ENCODE data around the gene PFKL. TPM values are rescaled to one million over a fixed set of nuclear protein-coding genes. Genes with fewer than 3 reads are reported as not detected.
A peak's percentile ranks its signal among the peaks of the same experiment; 100 is the strongest.

The PFKL gene
- total RNA-seq, 2 experiments from 2014 or later: 218 to 221 TPM

DNA sequence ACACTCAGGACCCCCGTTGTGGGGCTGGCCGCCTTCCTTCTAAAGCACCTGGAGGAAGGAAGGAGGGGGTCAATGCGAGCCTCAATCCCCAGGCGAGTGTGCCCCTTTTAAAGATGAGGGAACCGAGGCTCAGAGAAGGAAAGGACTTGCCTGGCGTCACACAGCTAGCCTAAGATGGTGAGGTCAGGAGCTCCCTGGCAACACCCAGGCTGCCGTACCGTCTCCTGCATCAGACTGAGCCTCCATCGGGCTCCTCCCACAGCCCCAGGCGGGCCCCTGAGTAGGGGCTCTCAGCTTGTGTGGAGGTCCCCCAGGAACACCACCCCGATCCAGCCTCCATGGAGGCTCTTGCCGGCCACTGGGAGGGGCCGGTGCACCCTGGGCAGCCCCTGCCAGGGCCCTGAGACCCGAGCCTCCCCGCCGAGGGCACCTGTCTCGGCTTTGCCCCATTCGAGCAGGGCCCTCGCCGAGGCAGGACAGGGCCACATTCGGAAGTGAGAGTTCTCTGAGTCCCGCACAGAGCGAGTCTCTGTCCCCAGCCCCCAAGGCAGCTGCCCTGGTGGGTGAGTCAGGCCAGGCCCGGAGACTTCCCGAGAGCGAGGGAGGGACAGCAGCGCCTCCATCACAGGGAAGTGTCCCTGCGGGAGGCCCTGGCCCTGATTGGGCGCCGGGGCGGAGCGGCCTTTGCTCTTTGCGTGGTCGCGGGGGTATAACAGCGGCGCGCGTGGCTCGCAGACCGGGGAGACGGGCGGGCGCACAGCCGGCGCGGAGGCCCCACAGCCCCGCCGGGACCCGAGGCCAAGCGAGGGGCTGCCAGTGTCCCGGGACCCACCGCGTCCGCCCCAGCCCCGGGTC lies 14.5 kb upstream of the PFKL start, which contains the start of gene AIRE:
TSS of gene AIRE (plus strand) at position 739 of the 855 bp plus-strand sequence. CDS start 131 bp downstream, outside the sequence.
- ChIA-PET CTCF (no interaction called here), POLR2A (no interaction called here)
- H3K9me3 Mint-ChIP-seq: no peaks in the 10 kb centered on the region
- H3K4me3 Mint-ChIP-seq: no peak within 1 kb of the TSS
- no peaks in the 10 kb centered on the region for H3K27me3 Mint-ChIP-seq
- H3K36me3 Mint-ChIP-seq (ENCODE audit: low read depth): no peaks in the 10 kb centered on the region
- H3K27ac Mint-ChIP-seq: no peak within 1 kb of the TSS
- H3K4me1 Mint-ChIP-seq: no peaks in the 10 kb centered on the region
- DNase-seq: no peak

DNA sequence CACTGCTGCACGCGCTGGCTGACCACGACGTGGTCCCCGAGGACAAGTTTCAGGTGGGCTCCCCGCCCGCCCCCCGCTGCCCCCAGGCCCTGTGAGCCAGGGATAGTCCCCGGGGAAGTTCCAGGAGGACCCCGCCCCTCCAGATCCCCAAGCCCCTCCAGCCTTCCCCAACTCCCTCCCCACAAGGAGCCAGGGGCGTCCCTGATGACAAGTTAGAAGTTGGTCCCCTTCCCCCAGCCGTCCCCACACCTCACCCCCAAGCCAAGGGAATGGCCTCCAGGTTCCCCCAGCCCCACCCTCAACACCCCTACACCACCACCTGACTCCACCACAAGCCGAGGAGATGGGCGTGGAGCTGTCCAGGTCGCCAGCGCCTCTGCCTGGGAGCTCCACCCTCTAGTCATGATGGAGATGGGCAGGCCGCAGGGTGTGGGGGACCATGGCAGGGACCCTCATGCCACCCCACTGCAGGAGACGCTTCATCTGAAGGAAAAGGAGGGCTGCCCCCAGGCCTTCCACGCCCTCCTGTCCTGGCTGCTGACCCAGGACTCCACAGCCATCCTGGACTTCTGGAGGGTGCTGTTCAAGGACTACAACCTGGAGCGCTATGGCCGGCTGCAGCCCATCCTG lies 13.7 kb upstream of the PFKL start:
- H3K4me3 Mint-ChIP-seq: no peak overlapping the region
- ChIA-PET CTCF (no interaction called here), POLR2A (interaction anchor here (1.2 to 1.7 kb wide), 2 partner anchors 10 to 15 kb away, joined by 3 to 4 read pairs; no protein-coding TSS in a partner anchor)
- no peaks in the 10 kb centered on the region for H3K9me3 Mint-ChIP-seq
- no peaks in the 10 kb centered on the region for H3K36me3 Mint-ChIP-seq (ENCODE audit: low read depth)
- no peaks in the 10 kb centered on the region for H3K27me3 Mint-ChIP-seq
- H3K27ac Mint-ChIP-seq: no peak overlapping the region
- H3K4me1 Mint-ChIP-seq: no peaks in the 10 kb centered on the region
- no peak for DNase-seq

DNA sequence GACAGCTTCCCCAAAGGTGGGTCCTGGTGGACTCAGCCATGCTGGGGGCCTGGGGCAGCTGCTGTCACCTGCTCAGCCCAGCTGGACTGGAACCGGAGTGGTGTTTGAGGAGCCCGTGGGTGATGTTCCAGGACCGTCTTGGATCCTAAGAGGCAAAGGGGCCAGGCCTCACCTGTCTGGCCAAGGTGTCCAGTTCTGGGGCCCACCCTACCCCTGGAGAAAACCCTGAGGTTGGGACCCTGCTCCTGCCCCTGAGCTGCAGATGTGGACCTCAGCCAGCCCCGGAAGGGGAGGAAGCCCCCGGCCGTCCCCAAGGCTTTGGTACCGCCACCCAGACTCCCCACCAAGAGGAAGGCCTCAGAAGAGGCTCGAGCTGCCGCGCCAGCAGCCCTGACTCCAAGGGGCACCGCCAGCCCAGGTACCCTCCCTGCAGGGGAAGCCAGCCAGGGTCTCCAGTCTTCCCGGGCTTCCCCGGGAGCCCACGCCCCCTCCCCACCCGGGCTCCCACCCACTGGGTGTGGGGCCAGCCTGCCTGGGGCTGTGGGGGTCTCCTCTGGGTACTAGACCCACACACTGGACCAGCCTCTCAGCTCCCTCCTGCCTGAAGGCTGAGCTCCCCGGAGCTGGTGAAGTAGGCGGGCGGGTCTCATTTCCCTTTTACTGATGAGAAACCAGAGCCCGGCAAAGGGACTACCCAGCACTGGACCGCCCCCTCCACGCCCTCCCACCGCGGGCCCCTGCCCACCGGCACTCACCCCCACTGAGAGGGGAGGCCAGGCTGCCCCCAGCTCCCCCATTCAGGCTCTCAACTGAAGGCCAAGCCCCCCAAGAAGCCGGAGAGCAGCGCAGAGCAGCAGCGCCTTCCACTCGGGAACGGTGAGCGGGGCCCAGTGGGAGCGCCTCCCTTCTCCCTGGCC lies 12.9 kb upstream of the PFKL start:
- no peak overlapping the region for H3K4me3 Mint-ChIP-seq
- no peaks in the 10 kb centered on the region for H3K27me3 Mint-ChIP-seq
- CTCF ChIA-PET: no interaction called here
- H3K9me3 Mint-ChIP-seq: no peaks in the 10 kb centered on the region
- no peak for DNase-seq
- no peaks in the 10 kb centered on the region for H3K36me3 Mint-ChIP-seq (ENCODE audit: low read depth)
- no peak overlapping the region for H3K27ac Mint-ChIP-seq
- H3K4me1 Mint-ChIP-seq: no peaks in the 10 kb centered on the region
- POLR2A ChIA-PET: interaction anchor here (1.2 to 1.7 kb wide), 2 partner anchors 9 to 14 kb away, joined by 3 to 4 read pairs; no protein-coding TSS in a partner anchor

DNA sequence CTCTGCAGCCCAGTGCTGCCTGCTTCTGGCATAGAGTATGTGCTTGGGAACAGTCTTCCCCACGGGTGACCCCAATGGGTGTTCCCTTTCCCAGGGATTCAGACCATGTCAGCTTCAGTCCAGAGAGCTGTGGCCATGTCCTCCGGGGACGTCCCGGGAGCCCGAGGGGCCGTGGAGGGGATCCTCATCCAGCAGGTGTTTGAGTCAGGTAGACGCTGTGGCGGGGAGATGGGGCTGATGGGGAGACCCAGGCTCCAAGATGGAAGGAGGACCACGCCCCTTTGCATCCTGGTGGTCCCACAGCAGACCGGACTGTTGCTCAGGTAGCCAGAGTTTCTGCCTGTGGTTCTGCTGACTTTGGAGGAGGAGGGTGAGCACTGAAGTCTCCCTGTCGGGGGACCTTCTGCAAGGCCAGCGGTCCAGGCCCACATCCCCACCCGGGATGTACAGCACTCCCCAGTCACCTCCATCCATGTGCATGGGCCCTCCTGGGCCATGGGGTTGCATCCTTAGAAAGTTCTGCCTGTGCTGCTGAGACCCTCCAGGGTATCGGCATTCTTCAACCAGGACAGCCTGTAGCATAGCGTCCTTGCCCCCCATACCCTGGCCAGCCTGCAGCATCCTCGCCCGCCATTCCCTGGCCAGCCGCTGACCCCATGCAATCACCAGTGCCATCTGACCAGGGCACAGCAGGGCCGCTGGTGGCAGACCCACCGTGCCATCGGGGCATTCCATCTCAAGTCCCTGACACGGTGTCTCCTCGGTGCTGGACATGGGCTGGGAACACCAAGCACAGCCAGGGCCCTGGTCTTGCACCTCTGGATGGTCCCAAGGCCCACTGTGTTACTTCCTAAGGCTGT lies 11.4 kb upstream of the PFKL start:
- Mint-ChIP-seq H3K27me3 (no peaks in the 10 kb centered on the region), H3K4me3 (no peak overlapping the region), H3K9me3 (no peaks in the 10 kb centered on the region), H3K36me3 (ENCODE audit: low read depth) (no peaks in the 10 kb centered on the region), H3K4me1 (peaks cover 6% of the 10 kb centered on the region), H3K27ac (no peak overlapping the region)
- no peak for DNase-seq
- ChIA-PET POLR2A (no interaction called here), CTCF (no interaction called here)

DNA sequence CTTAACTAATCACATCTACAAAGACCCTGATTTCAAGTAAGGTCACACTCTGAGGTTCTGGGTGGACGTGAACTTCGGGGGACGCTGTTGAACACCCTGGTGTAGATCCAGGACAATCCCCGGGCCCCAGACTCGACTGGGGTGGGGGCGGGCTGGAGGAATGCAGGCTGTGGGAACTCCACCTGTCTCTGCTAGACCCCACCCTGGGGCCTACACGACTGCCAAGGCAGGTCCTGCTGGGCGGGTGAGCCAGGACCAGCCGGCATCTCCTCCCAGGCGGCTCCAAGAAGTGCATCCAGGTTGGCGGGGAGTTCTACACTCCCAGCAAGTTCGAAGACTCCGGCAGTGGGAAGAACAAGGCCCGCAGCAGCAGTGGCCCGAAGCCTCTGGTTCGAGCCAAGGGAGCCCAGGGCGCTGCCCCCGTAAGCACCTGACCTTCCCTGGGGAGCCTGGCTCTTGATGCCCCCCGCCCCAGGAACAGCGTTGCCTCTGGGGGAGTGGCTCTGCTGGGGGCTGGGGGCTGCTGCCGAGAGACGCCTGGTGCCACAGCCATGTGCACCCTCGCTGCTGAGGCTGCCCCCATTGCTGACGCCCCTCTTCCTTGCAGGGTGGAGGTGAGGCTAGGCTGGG lies 10.4 kb upstream of the PFKL start:
- POLR2A ChIA-PET: no interaction called here
- Mint-ChIP-seq H3K4me3 (no peak overlapping the region), H3K27me3 (no peaks in the 10 kb centered on the region), H3K4me1 (peaks cover 8% of the 10 kb centered on the region), H3K36me3 (ENCODE audit: low read depth) (no peaks in the 10 kb centered on the region), H3K9me3 (no peaks in the 10 kb centered on the region), H3K27ac (no peak overlapping the region)
- no peak for DNase-seq
- CTCF ChIA-PET: no interaction called here

DNA sequence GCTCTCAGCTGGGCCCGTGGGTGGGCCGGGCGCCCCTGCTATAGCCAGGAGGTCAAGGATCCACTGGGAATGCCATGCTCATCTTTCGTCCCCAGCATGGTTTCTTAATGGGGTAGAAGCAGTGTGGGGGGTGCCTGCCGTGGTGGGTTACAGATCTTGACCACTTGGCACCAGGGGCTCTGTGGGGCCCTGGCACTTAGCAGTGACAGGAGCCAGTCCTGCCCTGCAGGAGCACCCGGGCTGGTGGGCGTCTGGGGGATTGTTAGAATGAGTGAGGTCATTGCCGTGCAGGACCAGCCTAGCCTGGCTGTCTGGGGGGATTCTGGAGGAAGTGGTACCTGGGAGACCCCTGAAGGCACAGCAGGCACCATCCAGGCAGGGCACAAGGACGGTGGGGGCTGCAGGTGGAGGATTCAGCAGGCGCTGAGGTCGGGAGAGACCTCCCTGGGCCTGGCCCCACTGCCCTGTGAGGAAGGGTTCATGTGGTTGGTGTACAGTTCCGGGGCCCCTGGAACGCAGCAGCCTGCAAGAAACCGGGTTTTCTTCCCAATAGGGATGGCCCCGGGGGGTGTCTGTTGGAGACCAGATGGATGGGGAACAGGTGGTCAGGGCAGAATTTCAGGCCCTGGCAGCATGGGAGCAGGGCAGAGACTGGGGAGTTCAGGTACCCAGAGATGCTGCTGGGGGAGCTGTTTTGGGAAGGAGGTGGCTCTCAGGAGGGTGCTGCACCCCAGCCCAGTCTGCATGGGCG lies 9.4 kb upstream of the PFKL start:
- Mint-ChIP-seq H3K27me3 (no peaks in the 10 kb centered on the region), H3K9me3 (no peaks in the 10 kb centered on the region), H3K4me1 (peaks cover 15% of the 10 kb centered on the region), H3K4me3 (no peak overlapping the region), H3K27ac (no peak overlapping the region), H3K36me3 (ENCODE audit: low read depth) (no peaks in the 10 kb centered on the region)
- CTCF ChIA-PET: no interaction called here
- POLR2A ChIA-PET: no interaction called here
- DNase-seq: no peak

DNA sequence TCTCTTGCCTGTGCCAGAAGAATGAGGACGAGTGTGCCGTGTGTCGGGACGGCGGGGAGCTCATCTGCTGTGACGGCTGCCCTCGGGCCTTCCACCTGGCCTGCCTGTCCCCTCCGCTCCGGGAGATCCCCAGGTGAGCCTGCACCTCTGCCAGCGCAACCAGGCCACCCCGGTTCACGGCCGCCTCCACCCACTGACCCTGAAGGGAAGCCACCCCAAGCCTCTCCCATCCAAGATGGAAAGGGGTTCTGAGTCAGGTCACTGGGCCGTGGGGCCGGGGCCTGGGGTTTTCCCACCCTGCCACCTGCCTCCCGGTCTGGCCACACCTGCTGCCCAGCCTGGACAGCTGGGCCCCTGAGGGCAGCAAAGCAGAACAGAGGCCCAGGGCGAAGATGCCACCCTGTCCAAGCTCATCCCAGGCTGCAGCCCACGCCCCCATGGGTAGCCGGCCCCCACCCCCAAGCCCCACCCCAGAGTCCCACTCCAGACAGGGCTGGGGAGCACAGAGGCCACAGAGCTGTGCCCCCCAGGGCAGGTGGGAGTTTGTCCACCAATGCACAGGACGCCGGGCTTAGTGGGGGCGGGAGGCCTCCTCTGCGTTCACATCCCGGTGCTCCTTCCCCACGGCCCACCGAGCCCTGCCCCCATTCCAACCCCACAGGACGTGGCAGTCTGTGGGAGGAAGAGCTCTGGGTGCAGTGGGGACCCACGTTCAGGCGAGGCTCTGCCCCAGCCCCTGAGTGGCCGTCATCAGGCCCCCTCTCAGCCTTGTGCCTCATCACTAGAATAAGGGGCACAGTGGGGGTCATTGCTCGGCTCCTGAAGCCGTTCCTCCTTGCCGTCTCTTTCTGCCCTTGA lies 8.5 kb upstream of the PFKL start:
- ChIA-PET CTCF (no interaction called here), POLR2A (no interaction called here)
- H3K27me3 Mint-ChIP-seq: no peaks in the 10 kb centered on the region
- H3K4me1 Mint-ChIP-seq: peaks cover 15% of the 10 kb centered on the region
- no peak overlapping the region for H3K27ac Mint-ChIP-seq
- no peaks in the 10 kb centered on the region for H3K36me3 Mint-ChIP-seq (ENCODE audit: low read depth)
- no peak overlapping the region for H3K4me3 Mint-ChIP-seq
- H3K9me3 Mint-ChIP-seq: no peaks in the 10 kb centered on the region
- DNase-seq: no peak

DNA sequence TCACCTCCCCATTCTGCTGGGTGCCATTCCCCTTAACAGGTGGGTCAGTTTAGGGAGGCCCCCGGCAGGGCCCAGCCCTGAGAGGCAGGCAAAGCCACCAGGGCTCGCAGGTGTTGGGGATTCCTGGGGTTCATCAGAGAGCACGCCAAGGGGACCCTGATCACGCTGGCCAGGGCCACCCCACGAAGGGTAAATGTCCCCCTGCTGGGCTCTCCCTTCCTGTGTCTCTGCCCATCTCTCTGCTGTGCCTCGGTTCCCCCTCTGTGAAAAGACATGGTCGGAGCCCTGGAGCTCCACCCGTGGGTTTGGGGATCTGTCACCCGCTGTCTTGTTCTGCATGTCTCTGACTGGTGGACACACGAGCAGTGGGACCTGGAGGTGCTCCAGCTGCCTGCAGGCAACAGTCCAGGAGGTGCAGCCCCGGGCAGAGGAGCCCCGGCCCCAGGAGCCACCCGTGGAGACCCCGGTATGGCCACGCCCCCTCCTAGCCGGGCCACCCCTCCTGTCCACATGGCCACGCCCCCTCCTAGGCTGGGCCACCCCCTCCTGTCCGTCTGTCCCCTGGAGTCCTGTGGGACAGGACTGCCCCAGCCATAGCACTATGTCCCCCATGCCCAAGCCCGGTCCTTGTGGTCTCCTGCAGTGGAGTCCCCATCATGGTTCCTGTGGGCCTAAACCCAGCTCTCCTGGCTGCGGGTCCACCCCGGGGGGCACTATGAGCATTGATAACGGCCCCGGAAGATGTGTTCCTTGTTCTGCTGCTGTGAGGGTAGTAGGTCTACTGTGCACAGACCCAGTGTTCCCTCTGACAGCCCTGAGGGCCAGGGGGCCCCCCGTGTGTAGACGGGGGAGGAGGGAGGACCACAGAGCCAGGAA lies 7.7 kb upstream of the PFKL start:
- Mint-ChIP-seq H3K4me3 (no peak overlapping the region), H3K27ac (peak overlapping the region; percentile 35), H3K9me3 (no peaks in the 10 kb centered on the region), H3K27me3 (no peaks in the 10 kb centered on the region), H3K4me1 (peaks cover 15% of the 10 kb centered on the region), H3K36me3 (ENCODE audit: low read depth) (no peaks in the 10 kb centered on the region)
- ChIA-PET POLR2A (no interaction called here), CTCF (no interaction called here)
- DNase-seq: no peak

DNA sequence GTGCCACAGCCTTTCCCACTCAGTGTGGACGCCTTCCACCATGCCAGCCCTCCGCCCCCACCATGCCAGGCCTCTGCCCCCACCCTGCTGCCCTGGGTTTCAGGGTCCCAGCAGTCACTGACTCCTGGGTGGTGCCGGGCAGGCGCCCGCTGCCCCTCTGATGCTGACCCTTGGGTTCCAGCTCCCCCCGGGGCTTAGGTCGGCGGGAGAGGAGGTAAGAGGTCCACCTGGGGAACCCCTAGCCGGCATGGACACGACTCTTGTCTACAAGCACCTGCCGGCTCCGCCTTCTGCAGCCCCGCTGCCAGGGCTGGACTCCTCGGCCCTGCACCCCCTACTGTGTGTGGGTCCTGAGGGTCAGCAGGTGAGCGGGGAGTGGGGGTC lies 7.0 kb upstream of the PFKL start:
- DNase-seq: no peak
- Mint-ChIP-seq H3K9me3 (no peaks in the 10 kb centered on the region), H3K27me3 (no peaks in the 10 kb centered on the region), H3K4me3 (no peak overlapping the region), H3K27ac (no peak overlapping the region), H3K36me3 (ENCODE audit: low read depth) (no peaks in the 10 kb centered on the region), H3K4me1 (peaks cover 21% of the 10 kb centered on the region)
- ChIA-PET POLR2A (no interaction called here), CTCF (no interaction called here)

DNA sequence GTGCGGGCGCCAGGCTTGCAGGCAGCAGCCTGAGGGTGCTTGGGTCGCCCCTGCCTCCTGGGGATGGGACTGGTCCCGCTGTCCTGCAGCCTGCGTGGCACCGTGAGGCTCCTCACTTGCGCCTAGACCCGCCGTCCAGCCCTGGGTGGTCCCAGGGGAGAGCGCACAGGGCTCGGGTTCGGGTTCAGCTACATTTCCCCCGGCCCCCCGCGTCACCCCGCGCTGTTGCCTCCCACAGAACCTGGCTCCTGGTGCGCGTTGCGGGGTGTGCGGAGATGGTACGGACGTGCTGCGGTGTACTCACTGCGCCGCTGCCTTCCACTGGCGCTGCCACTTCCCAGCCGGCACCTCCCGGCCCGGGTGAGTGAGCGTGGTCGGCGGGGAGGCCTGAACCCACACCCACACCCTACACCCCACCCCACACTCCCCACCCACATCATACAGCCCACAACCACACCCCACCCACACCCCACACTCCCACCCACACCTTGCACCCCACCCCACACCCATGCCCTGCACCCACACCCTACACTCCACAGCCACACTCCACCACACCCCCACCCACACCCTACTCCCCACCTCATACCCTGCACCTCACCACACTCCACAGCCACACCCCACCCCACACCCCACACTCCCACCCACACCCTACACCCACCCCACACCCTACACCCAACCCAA lies 6.2 kb upstream of the PFKL start:
- peak; percentile 42 for DNase-seq
- CTCF ChIA-PET: no interaction called here
- Mint-ChIP-seq H3K36me3 (ENCODE audit: low read depth) (no peaks in the 10 kb centered on the region), H3K27ac (no peak overlapping the region), H3K27me3 (no peaks in the 10 kb centered on the region), H3K4me1 (peaks cover 30% of the 10 kb centered on the region), H3K9me3 (no peaks in the 10 kb centered on the region), H3K4me3 (no peak overlapping the region)
- POLR2A ChIA-PET: no interaction called here
